GM12874 (cell line): ENCODE data around the gene BICC1.

Experiments used
- TF ChIP-seq, protein P1 (sequence below): IDR thresholded peaks from 2 replicates; pipeline ENCODE4 v1.5.1; 2011; ENCODE audit warnings: low read depth, mild to moderate bottlenecking, control low read depth, low read length, moderate library complexity; ENCODE audit not compliant: insufficient read depth

BICC1 gene

DNA sequence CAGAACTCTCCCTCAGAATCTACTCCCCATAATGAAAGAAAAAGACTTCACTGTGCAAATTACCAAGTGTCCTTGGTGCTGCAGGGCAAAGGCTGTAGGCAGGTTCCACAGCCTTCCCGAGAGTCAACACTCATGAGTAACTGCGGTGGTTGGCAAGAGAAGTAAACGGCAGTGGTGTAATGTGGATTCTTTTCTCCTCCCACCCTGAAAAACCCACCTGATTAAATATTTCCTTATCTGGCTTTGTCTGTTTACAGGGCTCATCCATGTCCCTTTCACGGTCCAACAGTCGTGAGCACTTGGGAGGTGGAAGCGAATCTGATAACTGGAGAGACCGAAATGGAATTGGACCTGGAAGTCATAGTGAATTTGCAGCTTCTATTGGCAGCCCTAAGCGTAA lies 300.9 kb downstream of the BICC1 start:
- TF ChIP-seq, protein P1, sequence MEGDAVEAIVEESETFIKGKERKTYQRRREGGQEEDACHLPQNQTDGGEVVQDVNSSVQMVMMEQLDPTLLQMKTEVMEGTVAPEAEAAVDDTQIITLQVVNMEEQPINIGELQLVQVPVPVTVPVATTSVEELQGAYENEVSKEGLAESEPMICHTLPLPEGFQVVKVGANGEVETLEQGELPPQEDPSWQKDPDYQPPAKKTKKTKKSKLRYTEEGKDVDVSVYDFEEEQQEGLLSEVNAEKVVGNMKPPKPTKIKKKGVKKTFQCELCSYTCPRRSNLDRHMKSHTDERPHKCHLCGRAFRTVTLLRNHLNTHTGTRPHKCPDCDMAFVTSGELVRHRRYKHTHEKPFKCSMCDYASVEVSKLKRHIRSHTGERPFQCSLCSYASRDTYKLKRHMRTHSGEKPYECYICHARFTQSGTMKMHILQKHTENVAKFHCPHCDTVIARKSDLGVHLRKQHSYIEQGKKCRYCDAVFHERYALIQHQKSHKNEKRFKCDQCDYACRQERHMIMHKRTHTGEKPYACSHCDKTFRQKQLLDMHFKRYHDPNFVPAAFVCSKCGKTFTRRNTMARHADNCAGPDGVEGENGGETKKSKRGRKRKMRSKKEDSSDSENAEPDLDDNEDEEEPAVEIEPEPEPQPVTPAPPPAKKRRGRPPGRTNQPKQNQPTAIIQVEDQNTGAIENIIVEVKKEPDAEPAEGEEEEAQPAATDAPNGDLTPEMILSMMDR = no peak

DNA sequence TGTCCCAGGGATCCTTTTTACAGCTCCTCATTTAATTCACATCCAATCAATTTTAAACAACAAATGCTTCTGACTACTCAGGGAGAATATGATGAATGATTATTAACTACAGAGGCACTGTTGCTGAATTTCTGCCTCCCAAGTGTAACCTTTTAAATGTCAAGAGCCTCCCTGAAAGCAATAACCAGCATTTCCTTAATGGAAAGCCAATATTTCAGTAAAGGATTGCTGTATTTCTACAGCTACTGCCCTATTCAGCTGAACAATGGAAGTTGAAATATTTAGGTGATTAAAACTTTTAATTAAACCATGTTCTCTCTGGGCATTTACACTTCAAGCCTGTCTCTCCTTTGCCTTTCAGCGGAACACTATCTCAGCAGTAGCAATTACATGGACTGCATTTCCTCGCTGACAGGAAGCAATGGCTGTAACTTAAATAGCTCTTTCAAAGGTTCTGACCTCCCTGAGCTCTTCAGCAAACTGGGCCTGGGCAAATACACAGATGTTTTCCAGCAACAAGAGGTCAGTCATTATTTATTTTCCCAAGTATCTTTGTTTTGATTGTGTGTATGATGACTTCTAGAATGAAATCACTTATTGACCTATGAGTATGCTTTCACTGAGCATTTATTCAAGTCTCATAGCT lies 304.7 kb downstream of the BICC1 start:
- TF ChIP-seq, protein P1 = no peak

DNA sequence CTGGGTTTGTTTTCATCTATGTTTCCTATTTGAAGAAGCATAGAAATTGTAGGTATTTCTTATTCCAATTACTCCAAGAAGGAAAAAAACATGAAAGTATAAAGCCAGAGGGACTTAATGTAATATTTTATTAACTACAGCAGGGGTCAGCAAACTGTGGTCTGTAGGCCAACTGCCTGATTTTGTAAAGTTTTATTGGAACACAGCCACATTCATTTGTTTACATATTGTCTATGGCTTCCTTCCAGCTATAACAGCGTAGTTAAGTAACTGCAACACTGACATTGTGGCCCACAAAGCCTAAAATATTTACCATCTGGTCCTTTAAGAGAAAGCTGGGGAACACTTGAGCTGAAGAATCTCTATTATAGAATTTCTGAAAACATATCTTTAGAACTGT lies 306.2 kb downstream of the BICC1 start:
- TF ChIP-seq, protein P1 = no peak

DNA sequence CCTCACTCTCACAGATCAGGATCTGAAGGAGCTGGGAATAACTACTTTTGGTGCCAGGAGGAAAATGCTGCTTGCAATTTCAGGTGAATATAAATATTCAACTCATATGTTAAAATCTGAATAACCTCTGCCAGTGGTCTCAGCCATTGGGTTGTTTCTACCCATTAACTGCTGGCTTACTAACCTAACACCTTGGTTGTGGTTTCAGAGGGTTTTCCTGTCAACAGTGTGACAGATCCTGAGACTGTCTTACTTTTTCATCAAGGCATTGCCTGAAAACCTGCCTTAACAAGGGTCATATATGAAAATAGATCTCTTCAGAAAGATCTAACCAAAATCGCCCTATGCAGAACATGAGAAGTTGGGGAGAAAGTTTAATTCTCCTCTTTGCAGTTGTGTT lies 307.7 kb downstream of the BICC1 start:
- TF ChIP-seq, protein P1 = no peak

DNA sequence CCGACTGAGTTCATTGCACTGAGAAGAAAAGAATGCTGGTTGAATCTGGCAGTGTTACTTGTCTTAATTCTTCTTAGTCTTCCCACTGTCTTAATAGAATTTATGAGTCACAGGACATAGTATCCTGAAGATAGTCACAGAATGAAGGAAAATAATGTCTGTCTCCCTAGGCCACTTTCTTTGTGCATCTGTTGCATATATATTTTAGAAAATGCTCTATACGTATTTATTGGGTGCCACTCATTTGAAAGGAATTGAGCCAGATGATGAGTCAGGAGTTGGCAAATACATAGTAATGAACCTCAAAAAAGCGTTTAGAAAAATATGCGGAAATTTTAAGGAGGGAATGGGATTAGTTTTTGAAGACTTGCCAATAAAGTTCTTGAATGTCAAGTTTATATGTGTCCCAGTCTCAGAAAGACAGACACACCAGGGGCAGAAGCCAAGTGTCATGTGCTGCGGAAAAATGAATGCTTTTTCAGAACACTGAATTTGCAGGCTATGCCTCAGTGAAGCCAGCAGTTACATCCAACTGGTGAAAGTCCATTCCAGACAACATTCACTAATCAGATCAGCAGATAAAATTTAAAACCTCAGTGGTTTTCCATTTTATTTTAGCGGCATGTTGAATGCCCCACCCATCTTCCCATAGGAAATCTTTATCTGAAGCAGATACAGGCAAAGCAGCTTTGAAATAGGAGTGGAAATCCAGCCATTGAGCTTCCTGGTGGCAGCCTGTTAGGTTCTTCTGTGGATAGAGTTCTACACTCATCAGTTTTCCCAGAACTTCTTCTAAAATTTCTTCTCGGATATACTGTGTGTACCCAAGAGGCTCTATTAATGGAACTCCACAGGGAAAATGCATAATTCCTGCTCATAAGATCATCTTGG lies 308.4 kb downstream of the BICC1 start:
- TF ChIP-seq, protein P1 = no peak

DNA sequence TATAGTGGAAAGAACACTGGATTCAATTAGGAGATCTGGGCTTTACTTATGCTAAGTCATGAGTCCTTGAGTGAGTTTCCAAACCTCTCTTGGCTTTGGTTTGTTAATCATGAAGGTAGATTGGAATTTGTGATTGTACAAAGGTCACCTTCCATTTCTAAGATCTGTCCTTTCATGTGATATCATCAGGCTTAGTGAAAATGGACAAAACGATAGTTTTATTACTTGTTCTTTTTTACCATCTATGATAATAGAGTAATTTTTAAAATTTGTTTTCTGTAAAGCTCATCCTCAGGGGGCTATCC lies 309.0 kb downstream of the BICC1 start:
- TF ChIP-seq, protein P1 = no peak

DNA sequence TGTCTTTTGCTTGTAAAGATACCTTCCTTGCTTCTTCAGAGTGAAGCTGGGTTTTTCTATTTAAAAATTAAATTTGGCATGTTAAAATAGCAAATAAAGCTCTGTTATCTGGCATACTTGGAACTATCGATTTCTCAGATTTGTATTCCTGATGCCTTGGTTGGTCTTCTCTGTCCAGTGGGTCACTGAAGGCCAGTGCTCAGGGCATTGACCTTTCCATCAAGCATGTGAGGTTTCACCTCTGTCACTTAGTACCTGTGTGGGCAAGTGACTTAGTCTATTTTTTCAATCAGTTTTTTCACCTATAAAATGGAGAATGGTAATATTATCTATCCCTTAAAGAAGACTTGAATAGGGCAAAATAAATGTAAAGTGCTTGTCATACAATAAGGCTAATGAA lies 311.3 kb downstream of the BICC1 start:
- TF ChIP-seq, protein P1 = no peak
